HG03432 (cell line): Measurements from ENCODE around the gene FBXW2.
A peak's percentile ranks its signal among the peaks of the same experiment; 100 is the strongest.

Experiments used
- ATAC-seq: cut with Tn5 transposase; IDR thresholded peaks from one replicate; pipeline ENCODE4 v1.9.1; 2021; ENCODE audit warnings: mild to moderate bottlenecking, moderate library complexity; ENCODE audit not compliant: unreplicated experiment

FBXW2 gene

DNA sequence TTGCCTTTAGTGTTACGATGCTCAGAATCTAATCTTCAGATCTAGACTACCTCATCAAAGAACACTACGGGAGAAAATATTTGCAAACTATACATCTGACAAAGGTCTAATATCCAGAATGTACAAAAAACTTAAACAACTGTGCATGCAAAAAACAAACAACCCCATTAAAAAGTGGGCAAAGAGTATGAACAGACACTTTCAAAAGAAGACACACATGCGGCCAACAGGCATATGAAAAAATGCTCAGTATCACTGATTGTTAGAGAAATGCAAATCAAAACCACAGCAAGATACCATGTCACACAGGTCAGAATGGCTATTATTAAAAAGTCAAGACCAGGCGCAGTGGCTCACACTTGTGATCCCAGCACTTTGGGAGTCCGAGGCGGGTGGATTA, 47.9 kb downstream of the FBXW2 start:
- no peak for ATAC-seq

DNA sequence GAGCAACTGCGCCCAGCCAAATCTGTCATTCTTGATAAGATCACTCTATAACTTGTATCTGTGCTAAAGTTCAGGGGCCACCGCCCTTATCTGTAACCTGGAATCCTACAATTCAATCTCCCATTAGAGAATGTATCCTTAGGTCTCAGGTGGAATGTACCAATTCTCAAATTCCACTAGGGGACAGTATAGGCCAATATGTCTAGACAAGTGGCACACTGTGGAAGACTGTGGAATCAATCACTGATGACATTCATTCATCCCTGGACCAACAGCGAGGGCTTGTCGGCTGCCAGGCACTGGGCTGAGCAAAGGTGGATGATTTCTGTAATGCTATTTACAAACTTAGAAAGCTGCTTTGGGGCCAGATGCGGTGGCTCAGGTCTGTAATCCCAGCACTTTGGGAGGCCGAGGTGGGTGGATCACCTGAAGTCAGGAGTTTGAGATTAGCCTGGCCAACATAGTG, 50.2 kb downstream of the FBXW2 start:
- peak; percentile 61 for ATAC-seq

DNA sequence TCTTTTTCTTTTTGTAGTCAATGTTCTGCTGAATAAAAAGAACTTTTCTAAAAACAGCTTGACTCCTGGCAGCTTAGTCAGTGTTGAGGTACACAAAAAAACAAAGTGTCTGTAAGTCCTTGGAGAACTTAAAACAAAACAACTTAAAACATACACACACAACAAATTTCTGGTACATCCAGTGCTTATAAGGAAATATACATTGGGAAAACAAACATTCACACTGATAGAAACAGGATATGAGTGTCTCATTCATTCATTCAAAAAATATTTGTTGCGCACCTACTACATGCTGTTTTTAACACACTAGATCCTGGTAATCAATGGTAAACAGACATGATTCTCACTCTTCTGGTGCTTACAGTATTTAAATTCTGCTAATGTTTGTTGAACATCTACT, 51.5 kb downstream of the FBXW2 start:
- ATAC-seq, result no peak

DNA sequence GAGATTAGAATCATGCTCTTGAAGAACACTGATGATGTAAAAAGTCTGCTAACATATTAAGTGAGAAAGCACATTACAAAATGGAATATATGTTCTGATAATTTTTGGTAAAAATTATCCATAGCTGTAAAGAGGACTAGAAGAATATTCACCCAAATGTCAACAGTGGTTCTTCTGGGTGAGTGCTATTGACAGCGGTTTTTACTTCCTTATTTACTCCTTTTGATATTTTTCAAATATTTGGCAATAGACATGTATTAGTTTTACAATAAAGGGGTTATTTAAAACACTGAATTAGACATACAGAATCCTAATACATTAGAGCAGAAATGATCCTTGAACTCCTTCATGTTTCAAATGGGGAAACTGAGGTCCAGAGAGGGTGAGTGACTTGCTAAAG, 52.0 kb downstream of the FBXW2 start:
- no peak for ATAC-seq

DNA sequence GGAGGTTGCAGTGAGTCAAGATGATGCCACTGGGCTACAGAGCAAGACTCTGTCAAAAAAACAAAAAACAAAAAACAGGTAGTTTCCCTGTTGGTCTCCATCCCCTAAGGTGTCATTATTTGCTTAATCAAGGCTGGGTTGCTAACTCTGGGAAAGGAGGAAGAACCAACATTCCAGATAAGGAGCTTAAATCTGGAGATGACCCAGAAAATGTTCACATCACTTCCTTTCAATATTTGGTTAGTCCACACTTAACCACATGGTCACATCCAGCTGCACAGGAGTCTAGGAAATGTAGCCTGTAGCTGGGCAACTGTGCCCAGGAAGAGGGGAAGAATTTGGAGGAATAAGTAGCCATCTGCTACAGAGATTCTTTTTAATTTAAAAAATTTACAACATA, 53.1 kb downstream of the FBXW2 start:
- no peak for ATAC-seq

DNA sequence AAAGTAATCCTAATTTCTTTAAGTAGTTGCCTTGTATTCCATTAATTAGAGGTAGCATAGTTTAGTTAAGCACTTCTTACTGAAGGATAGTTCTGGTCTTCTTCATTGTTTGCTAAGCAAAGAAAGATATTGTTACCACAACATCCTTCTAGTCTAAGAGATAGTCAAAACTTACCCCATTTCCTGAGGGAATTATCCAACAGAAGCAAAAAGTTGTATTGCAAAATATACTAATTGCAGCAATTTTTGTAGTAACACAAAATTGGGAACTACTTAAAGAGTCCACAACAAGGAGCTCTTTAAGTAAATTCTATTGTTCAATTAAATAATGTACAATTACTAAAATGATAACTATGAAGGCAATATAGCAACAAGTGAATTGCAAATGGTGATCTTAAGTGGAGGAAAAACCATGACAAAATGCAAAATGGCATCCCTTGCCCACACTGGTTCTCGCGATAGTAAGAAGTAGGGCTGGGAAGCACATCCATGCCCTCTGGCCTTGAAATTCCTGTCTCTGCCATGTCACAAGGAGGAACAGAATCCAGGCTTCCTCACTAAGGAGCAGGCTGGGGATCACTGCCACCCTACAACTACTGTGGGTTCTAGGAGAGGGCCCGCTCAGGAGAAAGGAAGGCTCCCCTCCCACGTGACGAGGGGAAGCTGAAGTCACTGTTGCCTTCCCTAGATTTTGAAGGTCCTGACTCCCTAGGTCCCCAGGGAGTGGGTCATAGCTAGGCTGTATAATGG, 55.6 kb downstream of the FBXW2 start:
- ATAC-seq, result no peak

DNA sequence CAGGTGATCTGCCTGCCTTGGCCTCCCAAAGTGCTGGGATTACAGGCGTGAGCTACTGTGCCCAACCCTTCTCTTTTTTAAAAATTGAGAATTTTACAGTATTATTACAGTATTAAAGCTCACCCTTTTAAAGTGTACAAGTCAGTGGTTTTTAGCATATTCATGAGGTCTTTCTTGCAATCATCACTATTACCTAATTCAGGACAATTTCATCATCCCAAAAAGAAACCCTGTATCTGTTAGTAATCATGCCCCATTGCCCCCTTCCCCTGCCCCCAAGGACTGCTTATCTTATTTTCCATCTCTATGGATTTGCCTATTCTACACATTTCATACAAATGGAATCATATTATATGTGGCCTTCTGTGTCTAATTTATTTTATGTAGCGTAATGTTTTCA, 56.3 kb downstream of the FBXW2 start:
- ATAC-seq, result no peak

DNA sequence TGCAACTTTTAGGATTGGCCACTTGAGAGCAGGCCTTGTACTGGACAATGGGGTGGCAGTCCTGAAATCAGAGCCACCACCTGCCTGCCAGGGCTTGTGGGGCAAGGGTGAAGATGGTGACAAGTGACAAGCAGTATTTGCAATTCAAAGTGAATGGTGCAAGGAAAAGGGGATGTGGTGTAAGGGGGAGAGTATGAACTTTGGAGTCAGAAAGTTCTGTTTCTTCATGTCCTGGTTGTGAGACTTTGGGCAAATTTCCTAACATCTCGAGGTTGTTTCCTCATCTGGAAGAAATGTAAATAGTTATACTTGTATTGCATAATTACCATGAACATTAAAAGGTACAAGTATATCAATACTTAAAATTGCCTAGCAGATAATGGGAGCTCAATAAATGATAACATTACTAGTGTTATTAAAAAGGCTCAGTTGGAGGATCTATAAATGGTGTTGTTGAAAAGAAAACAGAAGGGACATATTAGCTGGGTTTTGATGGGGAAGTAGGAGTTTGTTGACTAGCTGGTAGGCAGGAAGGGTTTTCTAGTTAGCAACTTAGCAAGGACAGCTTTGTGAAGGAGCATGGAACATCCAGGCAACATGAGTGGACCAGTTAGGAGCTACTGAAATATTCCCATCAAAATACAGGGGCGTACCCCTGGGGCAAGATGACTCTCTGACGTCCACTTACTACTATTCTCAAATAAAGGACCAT, 57.6 kb downstream of the FBXW2 start:
- no peak for ATAC-seq

DNA sequence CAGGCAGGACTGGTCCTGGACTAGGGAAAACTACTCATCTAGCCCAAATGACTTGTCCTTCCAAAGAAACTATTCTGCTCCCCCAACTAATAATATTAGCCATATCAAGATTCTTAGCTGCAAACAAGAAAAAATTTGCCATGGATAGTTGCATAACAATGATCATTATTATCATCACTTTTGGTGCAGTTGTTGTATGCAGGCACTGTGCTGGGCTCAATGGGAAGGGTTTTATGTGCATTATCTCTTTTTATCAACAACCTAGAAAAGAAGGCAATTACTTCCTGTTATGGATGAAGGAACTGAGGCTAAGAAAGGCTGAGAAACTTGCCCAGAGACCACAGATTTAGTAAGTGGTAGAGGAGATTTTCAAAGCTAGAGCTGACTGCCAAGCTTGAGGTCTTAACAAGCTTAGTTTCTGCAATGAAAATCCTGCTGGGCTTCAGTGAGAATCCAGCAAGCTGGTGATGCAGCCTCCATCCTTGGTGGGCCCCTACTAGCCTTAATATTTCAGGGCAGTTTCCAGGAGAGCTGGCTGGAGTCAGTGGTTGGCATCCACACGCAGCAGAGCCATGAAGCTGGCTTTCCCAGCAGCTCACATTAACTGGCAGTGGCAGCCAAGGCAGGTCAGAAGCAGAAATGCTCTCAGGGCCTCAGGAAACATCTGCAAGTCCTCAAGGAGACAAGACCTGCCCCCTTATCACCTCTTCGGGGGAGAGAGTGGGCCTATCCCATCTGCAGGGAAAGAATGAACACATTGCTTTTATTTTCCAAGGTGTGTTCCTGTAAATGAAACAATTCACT, 58.4 kb downstream of the FBXW2 start:
- no peak for ATAC-seq

DNA sequence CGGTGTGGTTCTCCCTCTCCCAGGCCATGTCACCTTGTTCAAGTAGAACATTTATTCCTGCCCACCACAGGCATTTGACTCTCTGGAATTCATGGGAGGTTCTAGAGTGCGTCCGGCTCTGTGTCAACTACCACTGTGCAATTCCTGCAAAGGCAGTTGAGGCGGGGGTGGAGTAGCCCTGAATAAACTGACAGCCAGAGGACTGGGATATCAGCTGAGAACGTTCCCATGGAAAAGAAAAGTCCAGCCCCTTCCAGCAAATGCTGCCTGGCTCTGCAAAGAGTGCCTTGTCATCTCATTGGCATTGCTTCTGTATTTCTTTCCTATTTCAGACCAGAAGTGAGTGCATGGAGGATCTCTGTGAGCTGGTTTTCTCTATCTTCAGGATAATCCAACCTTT, 60.0 kb downstream of the FBXW2 start:
- no peak for ATAC-seq

DNA sequence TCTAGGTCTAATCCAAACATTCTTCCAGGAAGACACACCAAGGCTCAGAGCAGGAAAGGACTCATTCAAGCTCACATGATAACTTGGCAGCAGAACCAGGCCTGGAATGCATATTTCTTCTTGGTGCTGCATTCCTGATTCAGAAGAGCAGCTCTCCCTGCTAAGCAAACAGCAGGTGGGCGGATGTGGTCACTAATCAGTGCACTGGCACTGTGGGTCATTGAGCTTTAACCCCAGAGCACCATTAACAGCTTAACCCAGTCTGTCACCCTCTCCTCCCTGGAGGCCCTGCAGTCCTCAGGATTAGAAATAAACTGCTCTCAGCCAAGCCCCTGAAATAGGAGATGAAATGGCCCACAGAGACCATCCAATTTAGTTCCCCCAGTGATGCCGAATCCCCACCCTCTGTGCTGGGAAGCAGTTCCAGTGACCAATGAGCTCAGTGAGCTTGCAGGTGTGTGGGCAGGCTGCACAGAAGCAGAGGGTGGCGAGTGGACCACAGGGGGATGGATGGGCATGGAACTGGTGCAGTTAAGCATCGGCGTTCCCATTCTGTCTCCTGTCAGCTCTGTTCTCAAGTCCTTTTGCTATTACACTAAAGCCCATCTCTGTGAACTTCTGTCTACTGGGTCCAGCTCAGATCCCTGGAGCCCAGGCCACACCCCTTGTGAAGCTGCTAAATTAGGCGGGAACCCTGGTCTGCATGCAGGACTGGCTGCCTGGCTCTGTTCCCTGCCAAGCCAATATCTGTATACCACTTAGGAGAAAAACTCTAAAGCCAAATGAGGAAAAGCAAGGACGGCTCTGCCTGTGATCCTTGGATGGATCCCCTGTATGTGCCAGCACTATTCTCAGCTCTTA, 62.3 kb downstream of the FBXW2 start:
- ATAC-seq, result peak; percentile 67

DNA sequence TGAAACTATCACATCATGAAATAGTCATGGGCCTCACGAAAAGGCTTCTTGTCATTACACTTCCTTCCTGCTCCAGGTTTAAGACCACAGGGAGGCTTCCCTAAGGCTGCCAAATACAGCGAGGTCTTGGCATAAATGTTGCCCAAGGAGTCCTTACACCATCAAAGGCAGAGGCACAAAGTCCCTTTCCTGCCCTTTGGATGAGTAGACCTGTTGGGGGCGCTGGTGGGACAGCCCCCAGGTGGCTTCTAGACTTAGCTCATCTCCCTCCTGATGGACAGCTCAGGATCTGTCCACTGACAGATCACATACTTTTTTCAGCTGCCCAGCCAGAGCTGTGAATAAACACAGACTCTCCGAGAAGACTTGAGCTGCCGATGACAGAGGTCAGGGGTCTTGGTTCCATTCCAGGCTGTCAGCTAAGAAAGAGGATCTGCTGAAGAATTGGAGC, 63.4 kb downstream of the FBXW2 start:
- no peak for ATAC-seq

DNA sequence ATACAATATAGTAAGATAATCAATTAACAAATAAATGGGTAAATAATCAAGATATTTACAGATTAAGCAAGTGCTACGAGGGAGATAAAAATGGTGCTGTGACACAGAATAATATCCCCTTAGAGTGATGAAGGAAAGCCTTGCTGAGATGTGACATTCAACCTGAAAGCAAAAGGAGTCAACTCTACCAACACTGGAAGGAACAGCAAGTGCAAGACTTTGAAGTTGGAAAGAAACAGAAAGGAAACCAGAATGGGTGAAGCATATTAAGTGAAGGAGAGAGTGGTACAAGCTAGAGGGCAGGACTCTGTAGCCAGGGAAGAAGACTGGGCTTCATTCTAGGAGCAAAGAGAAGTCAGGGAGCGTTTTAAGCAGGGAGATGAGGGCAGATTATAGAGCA, 66.7 kb downstream of the FBXW2 start:
- no peak for ATAC-seq

DNA sequence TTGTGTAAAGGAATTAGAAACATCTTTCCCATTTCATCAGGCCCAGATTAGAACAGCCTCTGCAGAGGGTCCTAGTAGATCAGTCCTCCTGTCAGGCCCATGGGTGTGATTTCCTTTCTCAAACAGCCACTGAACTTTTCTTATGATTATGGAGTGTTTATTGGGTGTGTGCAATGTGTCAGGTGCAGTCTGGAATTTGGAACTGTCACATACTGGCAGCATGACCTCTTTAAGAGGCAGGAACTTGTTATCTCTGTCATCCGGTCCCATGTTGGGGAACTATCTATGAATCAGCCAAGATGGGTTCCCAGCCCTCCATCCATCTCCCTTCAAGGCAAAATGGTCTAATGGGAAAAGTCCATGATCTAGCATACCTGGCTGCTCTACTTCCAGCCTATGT, 67.3 kb downstream of the FBXW2 start:
- ATAC-seq, result no peak

DNA sequence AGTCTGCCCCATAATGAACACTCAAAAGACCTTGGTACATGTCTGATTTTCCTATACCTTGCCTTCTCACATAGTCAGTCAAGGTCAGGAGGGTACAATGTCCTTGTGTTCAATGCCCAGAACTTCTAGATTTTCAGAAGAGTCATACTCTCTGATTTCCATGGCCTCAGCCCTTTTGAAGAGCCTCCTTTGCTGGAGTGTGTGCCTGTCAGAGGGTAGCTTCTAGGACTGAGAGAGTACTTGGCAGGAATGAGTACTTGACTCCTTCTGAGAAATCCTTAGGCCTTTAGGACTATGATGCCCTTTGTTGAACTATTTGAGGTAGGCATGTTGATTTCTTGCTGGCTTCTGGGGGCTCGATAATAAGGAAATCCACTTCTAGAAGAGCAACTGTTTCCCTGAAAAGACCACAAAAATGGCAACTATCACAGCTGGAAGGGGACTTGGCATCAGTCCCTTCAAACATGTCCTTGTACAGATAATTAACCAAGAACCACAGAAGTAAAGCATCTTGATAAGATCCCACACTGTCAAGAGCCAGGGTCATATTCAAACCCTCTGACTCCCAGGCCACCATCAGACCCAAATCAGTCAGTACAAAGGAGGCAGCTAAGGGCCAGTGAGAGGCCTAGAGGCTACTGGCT, 68.3 kb downstream of the FBXW2 start:
- ATAC-seq, result no peak

DNA sequence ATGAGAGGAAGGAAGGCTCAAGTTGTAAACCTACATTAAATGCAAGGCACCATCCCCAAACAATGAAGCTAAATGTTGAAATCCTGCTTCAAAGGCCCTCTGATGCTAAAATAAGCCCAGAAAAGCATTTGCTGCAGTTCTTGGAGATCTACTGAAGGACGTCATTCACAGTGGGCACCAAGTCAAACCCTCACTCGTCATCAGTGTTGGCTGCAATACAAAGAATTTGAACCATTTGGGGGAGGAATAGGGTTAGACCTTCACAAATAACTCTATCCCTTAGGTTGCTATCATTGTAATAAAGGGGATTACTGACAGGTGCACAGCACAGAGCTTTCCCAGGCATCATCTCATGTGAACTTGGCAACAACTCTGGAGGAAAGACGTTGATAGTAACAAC, 69.7 kb downstream of the FBXW2 start:
- ATAC-seq, result no peak

DNA sequence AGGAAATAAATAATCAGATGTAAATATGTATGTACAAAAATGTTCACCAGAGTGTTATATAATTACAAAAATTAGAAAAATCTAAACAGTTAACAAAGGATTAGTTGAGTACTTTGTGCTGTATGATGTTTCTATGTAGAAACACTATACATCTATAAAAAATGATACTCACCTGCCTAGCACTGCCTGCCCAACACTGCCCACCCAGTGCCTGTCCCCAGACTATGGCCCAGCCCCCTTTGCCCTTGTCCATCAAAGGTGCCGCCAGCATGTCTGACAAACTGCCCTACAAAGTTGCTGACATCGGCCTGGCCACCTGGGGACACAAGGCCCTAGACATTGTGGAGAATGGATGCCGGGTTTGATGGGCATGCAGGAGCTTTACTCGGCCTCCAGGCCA, 72.8 kb downstream of the FBXW2 start:
- no peak for ATAC-seq

DNA sequence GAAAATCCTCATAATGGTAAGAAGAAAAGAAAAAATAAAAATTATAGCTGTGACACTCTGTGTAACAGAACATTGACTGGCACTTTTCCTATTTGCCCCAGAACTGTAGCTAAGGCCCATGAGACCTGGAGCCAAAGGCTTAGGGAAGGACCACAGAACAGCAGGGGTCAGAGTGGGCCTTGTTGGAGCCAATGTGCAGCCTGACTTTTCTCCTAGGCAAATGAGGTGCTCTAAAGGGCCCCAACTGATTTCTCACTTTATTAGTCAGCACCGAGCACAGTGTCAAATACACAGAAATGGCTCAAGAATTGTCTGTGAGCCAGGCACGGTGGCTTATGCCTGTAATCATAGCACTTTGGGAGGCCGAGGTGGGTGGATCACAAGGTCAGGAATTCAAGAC, 74.9 kb downstream of the FBXW2 start:
- no peak for ATAC-seq

DNA sequence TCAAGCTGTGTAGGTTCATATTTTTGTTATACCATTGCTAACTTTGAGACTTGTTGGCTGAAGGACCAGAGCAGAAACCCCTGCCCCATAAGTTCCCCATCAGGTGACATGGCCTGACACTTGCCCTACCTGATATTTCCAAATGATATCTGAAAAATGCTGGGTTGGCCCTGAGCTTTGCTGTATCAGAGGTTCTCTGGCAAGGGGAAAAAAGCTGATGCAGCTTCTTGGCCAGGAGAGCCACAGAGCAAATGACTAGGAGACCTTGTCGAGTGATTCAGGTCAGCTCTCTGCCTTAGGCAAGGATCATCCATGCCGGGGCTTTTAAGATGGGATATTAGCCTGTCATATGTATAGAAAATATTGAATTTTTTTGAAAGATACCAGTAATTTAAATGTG, 76.0 kb downstream of the FBXW2 start:
- no peak for ATAC-seq

DNA sequence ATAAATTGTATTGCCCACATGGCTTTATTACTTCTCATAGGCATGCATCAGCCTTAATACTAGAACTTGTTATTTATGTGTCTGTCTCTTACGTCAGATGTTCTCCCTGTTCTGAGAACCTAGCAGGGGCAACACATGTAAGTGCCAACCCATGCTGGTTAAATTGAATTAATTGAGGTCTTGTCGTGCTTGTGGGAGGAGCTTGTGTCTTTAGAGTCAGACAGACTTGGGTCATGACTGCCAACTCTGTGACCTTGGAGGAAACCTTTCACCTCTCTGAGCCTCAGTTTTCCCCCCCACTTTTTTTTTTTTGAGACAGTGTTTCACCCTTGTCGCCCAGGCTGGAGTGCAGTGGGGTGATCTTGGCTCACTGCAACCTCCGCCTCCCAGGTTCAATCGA, 76.7 kb downstream of the FBXW2 start:
- ATAC-seq, result no peak
